Activated gamma-delta T cell treated with Interleukin-2 at 50 U/mL for 16 hours (primary cell): Measurements from ENCODE around the gene CLRN3.

ENCODE experiments used
- DNase-seq: peaks from one replicate; pipeline ENCODE4 v3.0.0-alpha.2; 2020

Gene CLRN3

DNA sequence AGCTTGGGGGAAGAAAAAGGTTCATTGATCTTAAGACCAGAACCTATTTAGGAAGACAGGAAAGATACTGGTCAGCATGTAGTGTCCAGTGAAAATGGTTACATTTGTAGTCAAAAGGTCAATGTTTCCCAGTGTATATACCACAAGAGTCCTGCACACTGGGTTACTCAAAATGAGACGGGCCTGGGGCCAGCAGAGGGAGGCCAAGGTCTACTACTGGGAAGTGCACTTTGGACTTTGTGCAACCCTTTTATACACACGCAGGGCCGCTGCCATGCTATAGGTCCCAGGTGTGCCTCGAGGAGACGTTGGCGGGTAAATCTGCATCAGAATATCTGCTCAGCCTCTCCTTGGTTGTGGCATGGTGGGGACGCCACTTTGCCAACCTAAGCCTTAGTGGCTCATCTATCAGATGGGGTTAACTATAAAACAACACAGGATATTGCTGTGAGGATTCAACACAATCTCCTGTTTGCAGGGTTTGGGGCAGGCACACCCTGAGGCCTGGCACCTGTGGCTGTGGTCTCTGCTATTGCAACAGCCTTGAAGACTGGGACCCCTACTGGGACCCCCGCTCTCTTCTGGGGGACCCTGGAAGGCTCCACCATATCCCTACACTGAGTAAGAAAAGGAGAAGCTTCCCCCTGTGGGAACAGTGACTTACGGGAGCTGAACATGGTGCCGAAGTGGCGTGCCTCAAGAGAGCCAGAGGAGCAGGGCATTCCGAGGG is 19.7 kb downstream of the CLRN3 start:
- DNase-seq: no peak

DNA sequence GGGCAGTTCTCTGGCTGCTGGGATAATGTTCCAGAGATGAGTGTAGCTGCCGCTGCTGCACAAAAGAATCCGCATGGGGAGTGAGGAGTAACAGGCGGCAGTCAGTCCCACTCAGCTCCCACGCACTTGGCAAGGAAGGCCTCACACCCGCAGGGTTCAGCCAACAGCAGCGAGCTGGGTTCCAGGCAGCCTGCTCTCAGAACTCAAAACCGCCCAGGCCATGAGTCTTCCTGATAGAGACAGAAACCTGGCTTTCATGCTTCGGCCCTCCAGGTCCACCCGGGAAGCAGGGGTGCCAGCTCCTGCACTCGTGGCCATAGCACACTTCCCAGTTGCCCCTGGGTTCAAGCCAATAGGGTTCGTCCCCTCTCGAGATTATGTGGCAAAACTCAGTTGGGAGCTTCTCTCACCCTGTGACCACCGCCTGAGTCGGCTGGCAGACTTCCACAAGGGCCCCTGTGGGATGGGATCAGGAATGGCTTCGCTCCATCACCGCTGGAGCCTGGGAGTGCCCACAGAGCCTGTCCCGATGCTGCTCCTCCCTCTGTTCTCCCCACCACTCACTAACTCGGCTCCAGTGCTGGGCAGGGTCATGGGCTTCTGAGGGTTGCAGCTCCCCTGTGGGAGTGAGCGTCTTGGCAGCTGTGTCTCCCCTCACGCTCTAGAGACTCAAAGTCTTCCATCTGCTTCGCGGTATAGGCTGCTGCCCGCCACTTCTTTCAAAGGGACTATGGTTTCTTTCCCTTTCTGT is 20.6 kb downstream of the CLRN3 start:
- DNase-seq: no peak

DNA sequence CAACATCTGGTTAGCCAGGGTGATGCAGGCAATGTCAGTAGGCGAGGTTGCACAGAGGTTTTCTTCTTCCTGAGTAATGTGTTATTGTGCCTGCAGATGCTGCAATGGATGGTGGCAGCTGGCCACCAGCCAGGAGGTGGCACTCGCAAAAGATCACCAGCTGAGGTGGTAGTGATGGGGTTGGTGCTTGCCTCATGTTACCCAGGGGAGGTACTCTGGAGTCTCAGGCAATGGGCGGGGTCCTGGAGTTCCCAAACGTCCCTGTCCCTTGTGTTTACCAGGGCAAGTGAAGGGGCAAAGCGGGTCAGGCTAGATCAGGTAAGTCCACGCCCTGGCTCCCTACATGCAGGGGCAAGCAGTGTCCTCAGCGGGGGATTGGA is 21.1 kb downstream of the CLRN3 start:
- no peak for DNase-seq

DNA sequence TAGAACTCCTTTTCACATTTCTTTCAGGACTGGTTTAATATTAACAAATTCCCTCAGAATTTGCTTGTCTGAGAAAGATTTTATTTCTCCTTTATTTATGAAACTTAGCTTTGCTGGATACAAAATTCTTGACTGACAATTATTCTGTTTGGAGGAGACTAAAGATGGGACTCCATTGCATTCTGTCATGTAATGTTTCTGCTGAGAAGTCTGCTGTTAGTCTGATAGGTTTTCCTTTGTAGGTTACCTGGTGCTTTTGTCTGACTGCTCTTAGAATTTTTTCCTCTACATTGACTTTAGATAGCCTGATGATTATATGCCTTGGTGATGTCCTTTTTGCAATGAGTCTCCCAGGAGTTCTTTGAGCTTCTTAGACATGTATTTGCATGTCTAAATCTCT is 23.4 kb downstream of the CLRN3 start:
- DNase-seq: no peak

DNA sequence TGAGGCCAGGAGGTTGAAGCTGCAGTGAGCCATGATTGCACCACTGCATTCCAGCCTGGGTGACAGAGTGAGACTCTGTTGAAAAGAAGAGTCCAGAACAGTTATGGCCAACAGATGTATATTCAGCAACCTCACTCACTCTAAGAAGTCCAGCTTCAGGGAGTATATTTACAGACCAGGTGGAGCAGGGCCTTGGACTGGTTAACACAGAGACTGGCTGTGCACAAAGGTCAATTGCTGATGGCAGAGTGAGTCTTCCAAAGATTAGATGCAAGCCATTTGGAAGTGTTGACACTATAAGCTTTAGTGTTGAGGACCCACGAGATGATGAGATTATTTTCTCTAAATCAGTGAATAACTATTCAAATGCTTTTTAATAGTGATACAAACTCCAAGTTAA is 24.9 kb downstream of the CLRN3 start:
- no peak for DNase-seq

DNA sequence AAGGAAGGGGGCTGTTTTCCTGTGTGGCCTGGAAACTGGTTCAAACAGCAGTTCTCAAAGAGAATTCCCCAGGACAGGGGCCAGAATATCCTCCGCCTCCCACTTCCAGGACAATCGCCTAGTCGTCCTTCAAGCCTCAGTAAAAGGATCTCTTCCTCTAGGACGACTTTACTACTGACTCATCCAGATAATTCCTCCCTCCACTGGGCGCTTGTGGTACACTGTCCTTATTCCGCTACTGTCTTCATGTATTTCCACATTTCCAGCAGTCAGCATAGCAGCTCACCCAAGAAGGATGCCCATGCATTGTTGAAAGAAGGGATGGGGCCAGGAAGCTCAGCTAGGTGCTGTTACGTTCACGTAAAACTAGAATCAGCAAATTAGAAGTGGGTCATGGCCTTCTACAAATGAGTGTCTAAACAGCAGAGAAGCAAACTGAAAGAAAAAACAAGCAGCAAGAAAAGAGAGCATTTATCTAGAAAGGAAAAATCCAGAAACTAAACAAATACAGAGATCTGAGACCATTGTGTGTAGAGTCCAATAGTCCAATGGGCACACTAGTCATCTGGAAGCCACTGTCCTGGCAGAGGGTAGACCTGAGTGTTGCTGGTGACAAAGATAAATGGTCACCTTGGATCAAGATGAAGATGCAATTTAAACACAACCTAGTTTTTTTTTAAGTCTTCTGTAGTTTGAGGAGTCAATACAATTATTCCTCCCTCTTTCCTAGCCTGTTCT is 26.3 kb downstream of the CLRN3 start:
- no peak for DNase-seq

DNA sequence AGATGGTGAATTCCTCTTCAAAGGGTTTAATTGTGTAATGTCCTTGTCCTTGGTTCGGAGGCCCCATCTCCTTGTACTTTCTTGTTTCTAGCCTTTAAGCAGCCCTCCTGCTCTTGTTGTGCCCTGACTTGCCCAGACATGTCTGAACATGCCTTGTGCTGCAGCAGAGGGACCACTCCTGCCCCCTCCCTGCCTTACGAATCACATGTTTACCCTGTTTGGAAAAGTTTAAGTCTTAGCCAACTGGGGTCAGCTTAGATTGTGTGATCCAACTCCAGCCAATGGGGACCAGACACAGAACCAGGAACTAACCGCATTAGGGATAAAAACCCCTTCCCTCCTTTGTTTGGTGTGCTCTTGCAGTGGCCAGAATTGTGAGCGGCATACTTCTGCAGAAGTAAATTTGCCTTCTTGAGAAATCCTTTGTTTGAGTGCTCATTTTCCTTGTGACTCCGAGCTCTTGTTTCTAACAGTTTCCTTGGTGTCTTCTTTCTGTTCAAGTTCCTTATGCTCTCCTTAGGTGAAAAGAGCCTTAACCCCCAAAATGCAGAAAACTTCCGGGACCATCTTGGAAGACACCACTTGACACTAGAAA is 29.4 kb downstream of the CLRN3 start:
- DNase-seq: no peak

DNA sequence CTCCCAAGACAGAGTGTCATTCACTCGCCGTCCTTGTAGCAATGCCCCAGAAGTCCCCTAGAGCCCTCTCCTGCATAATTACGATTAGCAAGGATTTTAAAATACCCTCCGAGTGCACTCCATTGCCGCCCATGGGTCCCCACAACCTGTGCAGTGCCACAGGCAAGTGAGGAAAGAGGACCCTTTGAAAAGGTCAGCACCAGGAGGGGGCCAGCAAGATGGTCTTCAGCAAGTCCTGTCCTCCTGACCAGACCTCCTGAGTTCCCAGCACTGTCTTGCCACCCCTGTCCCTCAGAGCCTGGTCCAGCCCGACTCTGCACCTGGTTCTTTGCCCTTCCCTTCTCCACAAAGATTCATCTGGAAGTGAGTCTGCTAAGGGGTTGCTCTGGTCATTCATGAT is 32.1 kb downstream of the CLRN3 start:
- no peak for DNase-seq

DNA sequence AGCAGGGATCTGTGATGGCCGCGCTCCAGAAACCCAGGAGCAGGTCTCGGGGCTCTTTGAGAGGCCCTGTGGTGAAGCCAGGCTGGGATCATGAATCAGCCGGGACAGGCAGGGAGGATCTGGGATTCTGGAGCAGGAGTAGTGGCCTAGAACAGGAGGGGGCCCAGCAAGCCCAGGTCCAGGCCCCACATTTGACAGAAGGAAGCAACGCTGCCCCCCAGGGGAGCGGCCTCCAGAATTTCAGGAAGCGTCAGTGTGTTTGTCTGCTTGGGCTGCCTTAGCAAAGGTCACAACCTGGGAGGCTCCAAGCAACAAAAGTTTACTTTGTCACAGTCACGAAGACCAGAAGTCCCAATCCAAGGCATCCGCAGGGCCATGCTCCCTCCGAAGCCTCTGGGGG is 36.8 kb downstream of the CLRN3 start:
- no peak for DNase-seq

DNA sequence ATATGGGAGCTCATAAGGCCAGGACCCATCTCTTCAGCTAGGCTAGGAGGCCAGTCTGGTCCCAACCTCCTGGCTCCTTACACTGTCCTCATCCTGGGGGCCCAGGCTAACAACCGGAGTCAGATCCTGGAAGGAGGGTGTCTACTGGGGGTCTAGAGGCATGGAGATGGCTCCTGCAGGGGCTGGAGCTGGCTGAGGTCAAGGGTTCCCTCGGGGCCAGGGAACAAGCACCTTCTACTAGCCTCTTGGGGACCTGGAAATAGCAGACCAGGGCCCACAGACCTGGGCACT is 37.2 kb downstream of the CLRN3 start:
- no peak for DNase-seq

DNA sequence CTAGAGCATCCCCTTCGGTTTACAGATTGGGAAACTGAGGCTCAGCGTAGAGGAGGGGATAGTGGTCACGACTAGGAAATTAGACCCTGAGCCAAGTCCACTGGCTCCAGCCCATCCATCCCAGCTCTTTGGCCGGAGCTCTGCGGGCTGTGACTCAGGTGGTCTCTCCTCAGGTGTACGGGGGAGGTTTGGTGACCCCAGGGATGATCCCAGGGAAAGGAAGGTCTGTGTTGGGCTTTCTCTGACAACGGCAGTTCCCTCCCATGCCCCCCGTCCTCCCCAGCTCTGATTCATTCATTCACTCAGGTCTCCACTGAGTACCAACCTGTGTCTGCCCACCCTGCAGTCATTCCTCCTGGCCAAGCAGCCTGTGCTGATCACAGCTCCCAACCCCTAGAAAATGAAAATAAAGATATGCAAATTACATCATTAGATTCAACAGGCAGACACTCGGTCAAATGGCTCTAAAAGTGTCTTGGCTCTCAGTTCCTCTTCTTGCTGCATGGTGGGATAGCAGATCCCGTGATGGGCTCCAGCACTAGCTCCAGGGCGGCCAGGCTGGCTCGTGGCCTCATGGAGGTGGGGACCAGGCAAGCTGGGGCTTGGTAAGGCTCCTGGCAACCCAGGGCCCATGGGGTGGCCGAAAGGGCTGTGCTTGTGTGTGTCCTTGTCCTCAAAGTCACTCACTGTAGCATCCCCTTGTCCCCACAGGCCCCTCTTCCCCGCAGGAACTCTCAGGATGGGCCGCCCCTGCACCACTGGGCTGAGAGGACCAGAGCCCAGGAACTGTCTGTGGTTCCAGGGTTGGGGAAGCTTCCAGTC is 37.8 kb downstream of the CLRN3 start:
- DNase-seq: no peak

DNA sequence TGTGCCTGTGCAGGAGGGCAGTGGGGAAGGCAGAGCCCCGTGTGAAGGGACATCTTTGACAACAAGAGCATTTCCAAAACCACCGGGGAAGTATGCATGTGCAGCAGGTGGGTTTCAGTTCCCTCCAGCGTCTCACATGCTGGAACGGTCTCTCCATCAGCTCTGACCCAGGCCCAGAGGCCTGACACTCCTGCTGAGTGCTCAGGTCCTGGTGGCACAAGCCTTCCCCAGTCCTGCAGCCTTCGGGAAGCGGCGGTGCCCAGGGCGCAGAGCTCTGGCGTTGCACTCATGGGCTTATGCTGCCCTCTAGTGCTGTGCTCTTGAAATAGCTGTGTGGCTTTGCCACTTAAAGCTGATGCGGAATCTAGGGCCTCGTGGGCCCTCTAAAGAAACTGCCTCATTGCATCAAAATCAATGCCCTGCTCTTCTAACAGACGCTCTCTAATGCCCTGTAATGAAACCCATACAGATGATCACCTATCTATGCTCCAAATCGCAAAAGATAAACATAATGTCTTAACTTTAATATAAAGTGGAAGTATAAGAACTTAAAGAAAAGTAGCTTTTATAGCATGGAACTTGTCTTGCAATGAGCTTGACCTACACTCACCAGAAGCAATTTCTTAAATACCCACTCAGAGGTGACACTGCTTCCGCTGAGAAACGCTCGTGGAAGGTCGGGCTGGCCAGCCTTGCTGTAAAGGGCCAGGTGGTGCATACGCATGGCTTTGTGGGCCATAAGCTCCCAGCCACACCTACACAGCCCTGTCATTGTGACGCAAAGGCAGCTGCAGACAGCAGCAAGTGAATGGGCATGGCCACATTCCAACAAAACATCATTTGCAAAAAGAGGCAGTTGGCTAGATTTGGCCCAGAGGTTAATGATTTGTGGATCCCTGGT is 38.6 kb downstream of the CLRN3 start:
- peak; percentile 26 for DNase-seq

DNA sequence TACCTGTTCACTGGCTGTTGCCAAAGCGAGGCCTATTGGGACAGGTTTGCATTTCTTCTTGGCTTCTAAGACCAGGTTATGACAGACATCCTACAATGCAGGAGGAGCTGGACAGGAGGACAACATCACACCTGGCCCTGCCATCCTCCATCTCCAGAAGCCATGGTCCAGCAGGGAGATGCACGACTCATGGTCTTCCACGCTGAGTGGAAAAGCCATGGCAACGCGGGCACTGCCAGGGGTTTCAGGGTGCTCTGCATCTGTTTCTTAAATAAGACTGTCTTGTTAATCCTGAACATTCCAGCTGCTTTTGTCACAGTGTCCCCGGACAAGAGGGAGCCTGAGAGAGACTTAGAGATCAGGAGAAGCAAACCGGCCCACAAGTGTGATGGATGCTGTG is 40.3 kb downstream of the CLRN3 start:
- no peak for DNase-seq

DNA sequence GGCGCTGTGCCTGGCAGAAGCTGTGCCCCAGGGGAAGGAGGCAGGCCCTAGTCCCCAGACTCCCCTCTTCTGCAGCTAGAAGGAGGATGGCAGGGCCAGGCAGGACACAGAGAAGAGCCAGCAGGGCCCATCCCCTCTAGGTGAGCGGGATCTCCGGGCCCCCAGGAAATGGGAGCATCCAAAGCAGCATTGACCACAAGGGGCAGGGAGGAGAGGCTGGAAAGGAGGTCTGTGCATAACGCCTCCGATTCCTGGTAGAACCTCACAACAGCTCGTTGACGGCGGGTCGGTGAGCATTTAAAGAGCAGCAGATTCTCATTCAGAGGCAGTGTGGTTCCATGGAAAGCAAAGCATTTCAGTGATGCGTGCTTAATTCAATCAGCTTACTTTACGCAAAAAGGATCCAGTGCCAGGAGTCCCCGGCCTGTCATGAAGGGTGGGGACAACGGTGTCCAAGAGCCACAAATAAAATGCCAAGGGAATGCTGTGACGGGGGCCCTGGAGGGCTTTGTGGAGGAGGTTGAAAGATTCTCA is 41.0 kb downstream of the CLRN3 start:
- no peak for DNase-seq

DNA sequence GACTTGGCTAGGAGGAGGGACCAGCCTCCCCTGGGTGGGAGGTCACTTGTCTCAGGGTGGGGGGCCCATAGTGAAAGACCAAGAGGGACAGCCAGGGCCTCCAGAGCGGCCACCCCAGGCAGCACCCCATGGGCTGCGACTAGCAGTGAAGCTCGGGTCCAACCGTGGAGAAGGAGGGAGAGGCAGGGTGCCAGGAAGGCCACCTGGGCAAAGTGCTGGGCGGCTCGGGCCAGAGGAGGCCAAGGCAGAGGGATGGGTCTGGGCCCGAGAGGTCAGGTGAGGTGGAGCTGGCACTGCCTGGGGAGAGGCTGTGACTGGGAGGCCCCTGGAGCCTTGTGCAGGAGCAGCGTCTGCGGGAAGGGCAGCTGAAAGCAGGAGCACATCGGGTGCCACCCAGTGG is 41.8 kb downstream of the CLRN3 start:
- DNase-seq: no peak

DNA sequence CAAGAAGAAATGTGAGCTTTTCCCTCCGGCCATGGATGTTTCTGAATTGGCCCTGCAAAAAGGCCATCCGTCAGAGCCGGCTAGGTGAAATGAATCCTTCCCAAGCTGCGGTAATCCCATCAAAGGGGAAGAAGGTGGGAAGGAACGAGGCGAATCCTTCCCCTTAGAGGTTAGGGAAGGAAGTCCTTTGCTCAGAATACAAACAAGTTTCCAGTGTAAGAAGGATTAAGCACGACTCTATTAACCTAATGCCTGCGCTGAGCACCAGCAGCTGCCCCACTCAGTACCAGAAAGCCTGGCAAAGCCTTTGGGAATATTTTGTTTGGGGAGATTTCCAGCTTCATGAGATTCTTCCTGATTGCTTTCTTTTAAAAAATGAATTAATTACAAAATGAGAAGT is 42.8 kb downstream of the CLRN3 start:
- no peak for DNase-seq

DNA sequence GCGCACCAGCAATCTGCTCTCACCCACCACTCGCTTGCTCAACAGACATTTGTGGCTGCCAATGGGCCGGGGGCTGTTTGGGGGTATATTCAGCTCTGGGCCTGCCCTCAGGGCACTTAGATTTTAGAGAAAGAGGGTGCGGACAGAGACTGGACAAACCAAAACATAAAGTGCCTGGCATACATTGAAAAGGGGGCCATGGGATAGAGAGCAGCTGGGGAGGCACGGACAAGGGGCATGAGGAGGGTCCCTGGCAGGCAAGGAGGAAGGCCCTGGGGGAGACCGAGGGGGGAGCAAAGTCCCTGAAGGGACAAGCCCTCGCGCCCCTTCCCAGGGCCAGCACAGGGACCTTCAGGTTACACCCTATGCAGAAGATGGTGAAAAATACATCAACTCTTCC is 43.5 kb downstream of the CLRN3 start:
- no peak for DNase-seq

DNA sequence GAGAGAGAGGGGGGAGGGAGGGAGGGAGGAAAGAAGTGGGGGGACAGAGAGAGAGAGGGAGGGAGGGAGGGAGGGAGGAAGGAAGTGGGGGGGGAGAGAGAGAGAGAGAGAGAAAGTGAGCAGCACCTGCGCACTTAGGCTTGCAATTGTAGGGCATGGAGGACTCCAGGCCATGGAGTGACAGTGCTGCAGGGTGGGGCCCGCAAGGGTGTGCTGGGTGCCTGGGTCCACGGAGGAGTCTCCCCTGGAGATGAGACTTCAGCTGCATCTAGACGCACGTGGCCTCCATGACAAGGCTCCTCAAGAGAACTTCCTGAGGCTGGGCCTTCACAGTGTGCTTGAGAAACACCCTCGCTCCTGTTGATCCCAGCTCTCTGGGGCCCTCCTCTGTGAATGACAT is 44.5 kb downstream of the CLRN3 start:
- DNase-seq: no peak

DNA sequence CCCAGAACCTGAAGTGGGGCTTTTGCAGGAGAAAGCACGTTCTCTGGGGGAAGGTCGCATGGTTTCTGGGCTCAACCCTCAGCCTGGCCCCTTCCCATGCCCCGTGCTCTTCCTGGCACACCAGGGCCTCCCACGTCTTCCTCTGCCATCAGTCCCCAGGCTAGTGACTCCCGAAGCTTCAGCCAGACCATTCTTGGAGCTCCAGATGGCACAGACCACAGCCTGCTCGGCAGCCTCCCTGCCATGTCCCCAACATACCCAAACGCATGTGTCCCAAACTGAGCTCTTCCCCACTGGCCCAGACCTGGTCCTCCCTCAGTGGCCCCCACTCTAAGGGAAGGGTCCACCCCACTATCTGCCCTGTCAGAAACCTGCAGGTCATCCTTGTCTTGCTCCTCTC is 47.0 kb downstream of the CLRN3 start:
- DNase-seq: no peak

DNA sequence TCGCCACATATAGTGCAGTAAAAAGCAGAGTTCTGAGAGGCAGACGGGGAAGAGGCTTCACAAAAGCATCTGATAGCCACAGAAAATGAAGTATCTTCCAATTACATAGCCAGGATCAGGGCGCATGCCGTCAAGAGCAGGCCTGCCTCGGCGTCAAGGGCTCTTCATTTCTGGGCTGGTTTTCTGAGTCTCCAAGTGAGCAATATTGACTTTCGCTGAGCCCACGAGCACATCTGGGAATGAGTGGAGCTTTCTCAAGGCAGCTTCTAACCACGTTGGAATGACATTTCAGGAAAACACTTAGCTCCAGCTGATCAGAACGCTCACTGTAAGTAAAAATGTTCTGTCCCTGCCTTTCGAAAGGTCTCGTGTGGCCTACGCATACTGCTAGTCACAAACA is 51.9 kb downstream of the CLRN3 start:
- DNase-seq: no peak

DNA sequence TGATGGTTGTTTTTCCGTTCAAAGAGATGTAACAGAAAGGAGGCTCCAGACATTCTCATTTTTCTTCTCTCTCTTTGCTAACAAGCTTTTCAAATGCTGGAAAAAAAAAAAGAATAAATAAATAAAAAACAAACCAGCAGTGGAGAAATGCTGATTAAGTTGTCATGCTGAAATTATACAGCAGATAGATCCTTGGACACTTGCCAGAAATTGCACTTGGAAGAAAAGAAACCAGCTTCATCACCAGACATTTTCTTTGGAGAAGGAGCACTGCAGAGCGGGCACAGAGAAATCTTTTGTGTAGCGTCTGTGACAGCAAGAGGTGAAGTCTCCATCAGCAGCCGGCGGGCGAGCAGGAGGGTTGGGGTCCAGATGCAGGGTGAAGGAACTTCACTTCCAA is 55.8 kb downstream of the CLRN3 start:
- no peak for DNase-seq

DNA sequence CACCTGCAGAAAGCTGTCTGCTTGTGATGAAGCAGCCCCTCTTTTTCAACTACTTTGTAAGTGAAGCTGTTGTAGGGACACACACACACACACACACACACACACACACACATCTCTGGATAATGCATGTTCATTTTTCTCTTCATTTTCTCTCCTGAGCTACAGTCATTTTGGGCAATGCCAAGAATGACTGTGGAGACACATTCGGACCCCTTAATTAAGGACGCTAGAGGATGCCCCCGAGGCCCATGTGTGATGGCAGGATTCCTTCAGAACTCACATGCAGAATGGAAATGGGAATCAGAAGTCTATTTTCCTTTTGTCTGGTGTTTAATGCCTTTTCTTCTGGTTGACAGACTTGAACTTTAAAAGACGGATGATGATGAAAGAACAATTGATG is 56.6 kb downstream of the CLRN3 start:
- DNase-seq: no peak
